GM10266 (cell line): ENCODE measurements around the gene PIP5K1B.

ENCODE experiments used
- DNase-seq: peaks from one replicate; pipeline ENCODE4 v3.0.0; 2012; ENCODE audit errors: extremely low spot score
- TF ChIP-seq, protein P1 (sequence below): IDR thresholded peaks from 2 replicates; pipeline ENCODE4 v1.5.1; 2012; ENCODE audit warnings: mild to moderate bottlenecking, low read depth; ENCODE audit not compliant: control insufficient read depth, insufficient read depth; ENCODE audit errors: missing control alignments

PIP5K1B gene

DNA sequence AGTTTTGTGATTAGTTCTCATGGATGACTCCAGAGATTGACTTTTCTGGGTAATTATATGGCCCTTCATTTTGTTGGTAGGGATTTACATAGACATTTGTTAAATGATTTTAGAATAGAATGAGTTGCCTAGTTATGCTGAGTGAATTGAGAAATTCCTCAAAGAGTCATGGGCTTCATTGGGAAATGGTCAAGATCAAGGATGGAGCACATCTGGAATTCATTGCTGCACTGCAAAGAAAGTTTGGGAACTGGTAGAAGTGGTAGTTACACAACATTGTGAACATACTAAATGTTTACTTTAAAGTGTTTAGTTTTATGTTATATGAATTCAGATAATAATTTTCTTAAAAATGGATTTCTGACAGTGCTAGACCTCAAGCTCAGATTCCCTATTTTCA is 46.5 kb downstream of the PIP5K1B start:
- TF ChIP-seq, protein P1, sequence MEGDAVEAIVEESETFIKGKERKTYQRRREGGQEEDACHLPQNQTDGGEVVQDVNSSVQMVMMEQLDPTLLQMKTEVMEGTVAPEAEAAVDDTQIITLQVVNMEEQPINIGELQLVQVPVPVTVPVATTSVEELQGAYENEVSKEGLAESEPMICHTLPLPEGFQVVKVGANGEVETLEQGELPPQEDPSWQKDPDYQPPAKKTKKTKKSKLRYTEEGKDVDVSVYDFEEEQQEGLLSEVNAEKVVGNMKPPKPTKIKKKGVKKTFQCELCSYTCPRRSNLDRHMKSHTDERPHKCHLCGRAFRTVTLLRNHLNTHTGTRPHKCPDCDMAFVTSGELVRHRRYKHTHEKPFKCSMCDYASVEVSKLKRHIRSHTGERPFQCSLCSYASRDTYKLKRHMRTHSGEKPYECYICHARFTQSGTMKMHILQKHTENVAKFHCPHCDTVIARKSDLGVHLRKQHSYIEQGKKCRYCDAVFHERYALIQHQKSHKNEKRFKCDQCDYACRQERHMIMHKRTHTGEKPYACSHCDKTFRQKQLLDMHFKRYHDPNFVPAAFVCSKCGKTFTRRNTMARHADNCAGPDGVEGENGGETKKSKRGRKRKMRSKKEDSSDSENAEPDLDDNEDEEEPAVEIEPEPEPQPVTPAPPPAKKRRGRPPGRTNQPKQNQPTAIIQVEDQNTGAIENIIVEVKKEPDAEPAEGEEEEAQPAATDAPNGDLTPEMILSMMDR: no peak
- no peak for DNase-seq

- TF ChIP-seq, protein P1: no peak
- no peak for DNase-seq
These were observed 50.0 kb downstream of the PIP5K1B start for GRCh38 chr9:68755051-68755450.

DNA sequence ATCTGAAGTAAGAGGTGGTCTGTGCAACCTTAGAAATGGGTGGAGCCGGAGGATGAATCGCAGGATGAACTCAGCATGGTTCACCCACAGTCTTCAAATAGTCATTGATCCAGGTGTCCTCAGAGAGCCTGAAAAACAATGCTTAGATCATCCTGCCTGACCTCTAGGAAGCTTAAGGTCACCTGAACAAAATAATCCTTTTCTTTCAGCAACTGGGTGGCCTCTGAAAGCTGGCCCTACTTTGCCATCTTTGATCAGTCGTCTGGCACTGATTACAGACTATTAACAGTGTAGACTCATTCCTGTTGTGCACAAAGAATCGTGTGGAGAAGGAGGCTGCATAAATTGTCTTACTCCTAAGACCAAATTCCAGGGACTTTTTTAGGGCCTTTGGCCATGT is 50.7 kb downstream of the PIP5K1B start:
- TF ChIP-seq, protein P1: no peak
- no peak for DNase-seq

DNA sequence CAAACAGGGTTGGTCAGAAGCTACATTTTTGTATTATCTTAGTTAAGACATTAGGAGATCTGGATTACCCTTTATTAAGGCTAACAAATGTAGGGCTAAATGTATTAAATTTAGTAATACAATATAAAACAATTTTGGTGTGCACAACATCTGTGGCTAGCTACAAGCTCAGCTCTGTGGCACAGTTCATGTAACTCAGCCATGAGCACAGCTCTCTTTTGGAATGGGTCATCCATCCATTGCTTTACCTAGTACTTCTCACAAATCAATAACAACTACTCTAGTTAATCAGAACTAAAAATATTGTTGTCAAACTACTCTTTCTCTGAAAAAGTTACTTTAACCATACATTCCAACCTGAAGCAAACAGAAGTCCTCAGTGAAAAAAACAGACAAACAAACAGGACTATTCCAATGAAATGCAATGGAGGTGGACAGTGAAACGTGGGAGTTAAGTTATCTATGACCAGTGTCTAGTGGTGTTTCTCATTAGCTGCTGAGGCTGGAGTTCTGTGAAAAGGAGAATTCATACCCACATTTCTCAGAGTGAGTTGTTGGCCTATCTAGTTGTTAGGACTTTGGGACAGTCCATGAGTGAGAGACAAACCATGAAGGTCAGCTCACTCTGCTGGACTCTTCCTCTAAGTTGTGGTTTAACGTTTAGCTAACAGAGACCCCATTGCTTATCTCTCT is 55.1 kb downstream of the PIP5K1B start:
- no peak for DNase-seq
- TF ChIP-seq, protein P1: no peak

DNA sequence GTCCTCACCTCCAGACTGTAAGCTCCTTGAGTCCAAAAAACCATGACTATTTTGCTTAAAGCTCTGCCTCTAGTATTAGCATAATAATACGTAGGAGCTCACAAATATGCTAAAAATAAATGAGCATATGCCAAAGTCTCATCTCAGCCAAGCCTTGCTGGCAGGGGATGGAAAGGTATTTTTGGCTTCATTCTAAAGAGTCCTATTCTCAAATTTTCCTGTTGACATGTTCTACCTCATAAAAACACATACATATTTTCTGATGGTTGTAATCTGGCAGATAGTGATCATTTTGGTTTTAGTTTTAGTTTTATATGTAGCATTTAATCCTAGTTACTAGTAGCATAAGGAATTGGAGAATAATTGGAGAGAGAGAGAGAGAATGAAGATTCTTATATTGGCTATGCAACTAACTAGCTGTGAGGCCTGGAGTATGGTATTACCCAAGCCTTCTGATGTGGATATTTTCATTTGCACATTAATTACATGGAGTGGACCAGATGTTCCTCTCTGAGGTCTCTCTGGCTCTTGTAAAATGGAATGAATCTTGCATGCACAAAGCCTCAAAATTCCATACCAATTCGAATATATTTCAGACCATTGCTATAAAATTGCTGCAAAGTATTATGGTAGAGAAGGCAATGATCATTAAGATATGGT is 55.8 kb downstream of the PIP5K1B start:
- TF ChIP-seq, protein P1: no peak
- DNase-seq: no peak

GRCh38 chr9:68762570-68762969 is 57.5 kb downstream of the PIP5K1B start:
- DNase-seq: no peak
- TF ChIP-seq, protein P1: no peak

GRCh38 chr9:68763104-68763503 is 58.1 kb downstream of the PIP5K1B start:
- TF ChIP-seq, protein P1: no peak
- no peak for DNase-seq
